Measurements from ENCODE around the gene AMY2A. TPM values are rescaled to one million over a fixed set of nuclear protein-coding genes. Genes with fewer than 3 reads are reported as not detected.

AMY2A gene
- not detected in 5 replicates for total RNA-seq (2022; extraction: Qiagen RNA extraction; ENCODE audit: low read depth)

DNA sequence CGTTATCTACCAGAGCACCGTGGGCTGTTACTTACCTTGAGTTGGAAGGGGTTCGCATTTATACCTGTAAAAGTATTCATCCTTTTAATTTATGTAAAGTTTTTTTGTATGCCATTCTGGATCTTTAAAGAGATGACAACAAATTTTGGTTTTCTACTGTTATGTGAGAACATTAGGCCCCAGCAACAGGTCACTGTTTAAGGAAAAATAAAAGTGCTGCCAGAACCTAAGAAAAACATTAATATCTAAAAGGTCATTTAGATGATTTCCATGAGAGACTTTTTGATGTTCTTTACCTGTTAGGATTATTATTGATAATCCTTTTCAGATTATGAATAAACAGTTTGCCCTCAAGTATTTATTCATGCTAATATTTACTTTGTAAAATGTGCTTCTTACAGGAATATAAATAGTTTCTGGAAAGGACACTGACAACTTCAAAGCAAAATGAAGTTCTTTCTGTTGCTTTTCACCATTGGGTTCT lies at the start of gene AMY2A:
TSS of gene AMY2A (plus strand) at position 434 of the 484 bp plus-strand sequence. CDS start at position 448, 14 bp downstream.

DNA sequence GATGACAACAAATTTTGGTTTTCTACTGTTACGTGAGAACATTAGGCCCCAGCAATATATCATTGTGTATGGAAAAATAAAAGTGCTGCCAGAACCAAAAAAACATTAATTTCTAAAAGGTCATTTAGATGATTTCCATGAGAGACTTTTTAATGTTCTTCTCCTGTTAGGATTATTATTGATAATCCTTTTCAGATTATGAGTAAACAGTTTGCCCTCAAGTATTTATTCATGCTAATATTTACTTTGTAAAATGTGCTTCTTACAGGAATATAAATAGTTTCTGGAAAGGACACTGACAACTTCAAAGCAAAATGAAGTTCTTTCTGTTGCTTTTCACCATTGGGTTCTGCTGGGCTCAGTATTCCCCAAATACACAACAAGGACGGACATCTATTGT lies 45.9 kb upstream of the AMY2A start, which contains the start of gene AMY2B:
TSS of gene AMY2B (plus strand) at position 301 of the 400 bp plus-strand sequence. CDS start at position 315, 14 bp downstream.

DNA sequence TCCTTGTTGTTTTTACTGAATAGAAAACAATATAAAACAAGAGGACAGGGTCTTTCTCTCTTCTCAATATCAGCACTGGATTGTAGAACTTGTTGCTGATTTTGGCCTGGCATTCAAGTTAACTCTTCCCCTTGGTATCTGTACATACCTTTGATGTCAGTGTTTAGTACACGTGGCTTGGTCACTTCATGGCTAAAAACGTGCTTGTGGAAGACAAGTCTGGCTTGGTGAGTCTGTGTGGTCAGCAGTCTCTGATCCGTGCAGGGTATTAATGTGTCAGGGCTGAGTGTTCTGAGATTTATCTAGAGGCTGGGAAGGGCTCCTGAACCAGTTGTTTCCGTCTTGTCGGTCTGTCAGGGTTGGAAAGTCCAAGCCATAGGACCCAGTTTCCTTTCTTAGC lies 38.2 kb downstream of the AMY2A start, which contains the start of gene AMY1A:
TSS of gene AMY1A (plus strand) at position 301 of the 400 bp plus-strand sequence. CDS start 571 bp downstream, outside the sequence.

Other genes starting within 250 kb of the AMY2A start
- gene RNPC3, start 91.7 kb upstream of the AMY2A start, total RNA-seq (2022; extraction: Qiagen RNA extraction; ENCODE audit: low read depth), result 5.1 to 6.6 TPM (median 5.9 TPM) in 5 replicates
- gene AMY2B, start 45.8 kb upstream of the AMY2A start, total RNA-seq (2022; extraction: Qiagen RNA extraction; ENCODE audit: low read depth), result 0.43 to 0.70 TPM (median 0.55 TPM) in 5 replicates
- not detected in 5 replicates for gene AMY1A, start 38.3 kb downstream of the AMY2A start, total RNA-seq (2022; extraction: Qiagen RNA extraction; ENCODE audit: low read depth)
- not detected in 5 replicates for gene AMY1B, start 78.8 kb downstream of the AMY2A start, total RNA-seq (2022; extraction: Qiagen RNA extraction; ENCODE audit: low read depth)
- not detected in 5 replicates for gene AMY1C, start 132.5 kb downstream of the AMY2A start, total RNA-seq (2022; extraction: Qiagen RNA extraction; ENCODE audit: low read depth)